Stimulated activated CD8-positive, alpha-beta memory T cell treated with anti-CD3 and anti-CD28 coated beads, Interleukin-7, amount 100 ng/mL, for 1 hour (primary cell): ENCODE results near the gene SYT6.

Experiments
- DNase-seq, 2 donors: peaks; one replicate each; pipeline ENCODE4 v3.0.0-alpha.2; 2020; ENCODE audit warnings: low read depth in 2 of 2

Gene SYT6

DNA sequence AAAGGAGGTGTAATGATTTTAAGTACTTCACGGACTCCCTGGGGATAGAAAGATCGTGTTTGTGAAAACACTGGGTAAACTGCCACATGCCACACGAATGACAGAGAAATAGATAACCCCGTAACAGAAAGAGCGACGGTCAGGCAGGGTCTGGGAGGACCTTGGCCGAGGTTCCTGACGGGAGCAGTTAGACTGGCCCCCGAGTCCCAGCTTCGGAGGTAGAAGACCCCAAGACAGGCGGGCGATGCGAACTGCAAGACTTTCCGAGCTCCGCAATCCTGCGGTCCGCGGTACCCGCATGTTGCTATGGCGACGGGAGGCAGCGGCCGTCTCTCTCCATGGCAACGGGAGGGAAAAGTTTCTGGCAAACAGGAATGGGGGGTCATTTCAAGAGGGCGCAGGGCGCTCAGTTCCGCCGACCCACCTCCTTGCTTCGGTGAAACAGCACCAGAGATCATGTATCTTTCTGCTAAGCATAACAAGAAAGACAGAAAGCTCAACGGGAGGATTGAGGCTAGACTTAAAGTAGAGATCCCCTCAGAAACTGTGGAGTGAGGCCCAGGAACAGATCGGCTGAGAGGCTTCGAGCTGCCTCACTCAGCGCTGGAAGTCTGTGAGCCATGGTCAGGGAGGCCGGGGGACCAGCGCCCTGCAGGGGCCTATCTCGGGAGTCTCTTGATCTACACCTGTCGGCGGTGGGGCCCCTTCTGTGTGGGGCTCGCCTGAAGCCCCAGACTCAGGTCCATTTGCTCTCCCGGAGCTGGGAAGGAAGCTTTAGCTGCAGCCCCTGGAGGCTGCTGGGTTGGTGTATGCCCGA is 685 bp upstream of the SYT6 start:
- DNase-seq, result no peak

DNA sequence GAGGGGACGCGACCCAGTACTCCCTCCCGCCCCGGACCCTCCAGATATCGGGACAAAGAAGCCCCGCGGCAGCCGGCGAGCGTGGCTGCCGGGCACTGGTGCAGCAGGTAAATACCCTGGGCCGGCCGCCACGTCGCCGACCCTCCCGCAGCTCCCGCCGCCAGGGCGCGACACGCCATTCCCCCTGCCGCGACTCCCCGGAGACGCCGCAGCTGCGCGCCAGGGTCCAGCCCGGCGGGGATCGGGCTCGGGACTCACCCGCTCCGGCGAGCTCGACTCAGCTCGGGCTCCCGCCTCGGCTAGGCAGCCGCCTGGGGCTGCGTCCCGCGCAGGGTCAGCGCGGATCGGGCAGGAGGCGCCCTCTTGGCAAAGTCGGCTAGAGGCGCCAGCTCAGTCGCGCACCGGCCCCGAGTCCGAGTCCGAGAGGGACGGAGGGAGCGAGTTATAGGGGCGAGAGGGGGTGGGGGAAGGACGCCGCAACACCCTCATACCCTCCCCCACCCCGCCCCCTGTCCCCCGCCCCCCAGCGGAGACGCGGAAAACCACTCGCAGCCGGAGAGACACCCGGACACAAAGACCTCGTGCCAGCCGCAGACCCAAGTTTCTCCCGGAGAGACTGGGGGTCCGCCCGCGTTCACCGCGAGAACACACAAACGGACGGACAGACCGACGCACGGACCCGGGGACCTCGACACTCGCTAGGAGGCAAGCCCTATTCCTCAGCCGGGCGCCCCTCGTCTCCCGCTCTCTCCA is 985 bp downstream of the SYT6 start:
- no peak for DNase-seq

DNA sequence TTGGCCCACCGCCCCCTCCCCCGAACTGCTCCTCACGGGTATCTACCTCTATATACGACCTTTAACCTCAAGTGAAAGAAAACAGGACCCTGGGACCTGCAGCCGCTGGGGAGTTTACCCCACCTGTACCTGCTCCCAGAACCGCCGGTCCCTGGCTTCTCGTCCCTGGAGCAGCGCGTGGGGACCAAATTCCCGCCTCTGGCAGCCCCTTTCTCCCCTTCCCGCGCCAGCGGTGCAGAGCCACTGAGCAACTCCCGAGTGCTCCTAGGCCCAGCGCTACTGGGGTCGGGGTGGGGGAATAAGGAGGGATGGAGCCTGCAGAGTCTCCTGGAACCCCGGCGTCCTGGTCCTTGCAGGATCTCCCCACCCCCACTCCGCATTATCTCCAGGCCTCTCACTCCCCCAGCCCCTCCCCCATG is 1.6 kb downstream of the SYT6 start:
- no peak for DNase-seq

DNA sequence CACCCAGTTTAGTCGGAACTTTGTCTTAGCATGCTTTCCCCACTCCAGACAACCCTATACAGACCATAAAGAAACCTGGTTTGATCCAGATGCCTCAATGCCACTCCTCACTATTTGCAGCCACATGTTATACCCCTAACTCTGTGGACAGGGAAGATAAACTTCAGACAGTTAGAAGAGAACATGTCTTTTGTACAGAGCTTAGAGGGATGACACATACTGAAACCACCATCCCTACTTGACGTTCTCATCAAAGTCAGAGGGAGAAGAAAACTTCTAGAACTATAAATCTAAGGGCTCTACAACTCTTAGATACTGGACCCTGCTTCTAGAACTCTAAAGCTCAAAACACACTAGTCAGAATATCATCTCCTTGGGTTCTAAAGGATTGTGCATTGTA is 3.7 kb downstream of the SYT6 start:
- DNase-seq, result no peak

DNA sequence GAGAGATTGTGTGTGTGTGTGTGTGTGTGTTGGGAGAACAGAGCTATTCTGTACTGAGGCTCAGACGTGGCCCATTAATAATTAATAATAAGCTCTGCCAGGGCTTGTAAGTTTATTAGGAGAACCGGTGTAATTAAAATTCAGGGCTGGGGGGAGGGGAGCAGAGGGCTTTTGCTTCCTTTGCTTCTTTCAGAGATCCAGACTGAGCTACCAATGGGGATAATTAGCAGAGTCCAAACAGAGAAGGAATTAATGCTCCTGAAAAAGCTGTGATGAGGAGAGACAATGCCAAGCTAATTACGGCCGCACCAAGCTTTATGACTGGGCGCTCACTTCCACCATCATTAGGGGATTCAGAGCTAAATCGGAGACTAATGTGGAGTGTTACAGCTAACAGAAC is 4.5 kb downstream of the SYT6 start:
- no peak for DNase-seq

DNA sequence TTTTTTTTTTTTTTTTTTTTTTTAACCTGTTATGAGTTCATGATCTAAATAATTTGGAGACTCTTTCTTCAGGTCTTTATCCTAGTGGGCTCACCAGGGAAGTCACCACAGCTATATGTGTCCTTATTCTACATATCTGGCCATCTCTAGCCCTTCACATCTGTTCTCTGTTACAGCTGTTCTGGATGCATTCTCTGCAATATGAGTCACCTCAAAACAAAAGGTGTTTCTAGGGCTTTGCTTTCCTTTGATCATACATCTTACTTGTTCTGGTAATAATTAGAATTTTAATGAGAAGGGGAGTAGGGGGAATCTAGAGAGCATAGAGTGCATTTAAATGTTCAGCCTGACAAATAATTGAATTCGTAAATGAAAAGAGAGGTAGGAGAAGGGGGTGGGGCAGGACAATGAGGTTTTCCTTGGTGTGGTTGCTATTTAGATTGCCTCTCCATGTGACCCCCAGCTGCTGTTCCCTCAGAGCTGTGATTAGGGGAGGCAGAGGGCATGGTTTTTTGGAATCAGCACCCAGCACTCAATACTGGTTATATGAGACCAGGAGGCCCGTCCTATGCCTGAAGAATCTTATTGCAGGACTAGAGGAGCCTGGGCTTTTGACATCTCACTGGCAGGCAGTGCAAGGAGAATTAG is 8.0 kb downstream of the SYT6 start:
- no peak for DNase-seq

DNA sequence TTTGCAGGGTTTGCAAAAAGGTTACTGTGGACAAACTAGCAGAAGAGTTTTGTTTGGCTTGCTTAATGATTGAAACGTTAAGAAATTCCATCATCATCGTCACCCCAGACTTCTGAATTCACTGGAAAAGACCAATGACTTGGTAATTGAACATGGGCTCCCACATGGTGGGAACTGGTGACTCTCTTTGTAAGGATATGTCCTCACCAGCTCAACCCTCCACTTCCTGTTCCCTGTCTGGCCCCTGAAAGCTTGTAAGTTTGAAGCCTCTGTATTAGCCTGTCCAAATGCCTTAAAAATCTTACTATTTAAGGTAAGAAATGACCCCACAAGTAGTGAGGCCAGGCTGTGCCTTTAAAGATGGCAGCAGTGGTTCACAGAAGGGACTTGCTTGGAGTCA is 9.7 kb downstream of the SYT6 start:
- no peak for DNase-seq

DNA sequence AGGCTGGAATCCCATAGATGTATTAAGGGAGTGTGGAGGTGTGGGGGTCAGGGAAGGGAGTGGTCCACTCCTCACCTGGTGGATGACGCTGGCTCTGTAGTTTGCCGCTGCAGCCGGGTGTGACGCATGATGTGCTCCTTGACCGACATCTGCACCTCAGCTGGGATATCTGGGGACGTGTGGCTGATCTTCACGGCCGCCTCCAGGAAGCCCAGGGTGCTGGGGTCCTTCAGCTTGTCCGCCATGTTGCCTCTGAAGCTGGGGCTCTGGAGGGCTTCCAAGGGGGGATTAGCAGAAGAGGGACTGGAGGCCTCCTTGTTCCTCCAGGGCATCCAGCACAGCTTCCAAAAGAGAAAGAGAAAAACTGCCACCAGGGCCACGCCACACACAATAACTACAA is 14.1 kb downstream of the SYT6 start:
- DNase-seq, result no peak

DNA sequence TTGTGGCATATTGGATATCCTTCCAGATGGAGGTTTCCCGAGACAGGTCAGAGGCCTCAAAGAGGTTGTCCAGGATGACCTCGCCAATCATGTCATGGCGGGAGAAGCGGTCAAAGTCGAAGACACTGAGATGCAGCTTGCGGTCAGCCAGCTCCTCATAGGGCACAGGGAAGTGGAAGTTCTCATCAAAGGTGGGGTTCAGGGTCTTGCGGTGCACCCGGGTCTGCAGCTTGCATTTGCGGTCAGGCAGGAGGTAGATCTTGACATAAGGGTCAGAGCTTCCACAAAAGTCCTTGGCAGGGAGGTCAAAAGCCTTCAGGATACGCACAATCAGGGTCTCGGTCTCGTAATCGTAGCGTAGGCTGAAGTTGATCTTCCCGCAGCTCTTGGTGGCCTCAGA is 16.2 kb downstream of the SYT6 start:
- no peak for DNase-seq

DNA sequence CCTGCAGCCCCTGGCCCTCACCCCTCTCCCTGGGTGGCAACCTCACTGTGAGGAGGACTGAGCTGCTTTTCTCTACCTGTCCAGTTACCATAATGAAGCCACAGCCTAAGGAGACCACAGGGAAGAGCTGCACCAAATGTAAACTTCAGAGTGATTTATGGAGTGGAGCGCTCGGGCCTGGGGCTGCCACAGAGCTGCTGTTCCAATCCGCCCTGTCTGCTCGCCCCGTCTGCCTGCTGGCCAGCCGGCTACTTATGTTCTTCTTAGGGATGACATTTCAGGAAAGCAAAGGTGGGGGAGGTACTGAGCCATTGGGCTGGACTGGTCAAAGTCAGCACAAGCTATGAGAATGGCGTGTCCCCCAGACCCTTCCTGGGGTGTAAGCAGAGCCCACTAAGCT is 17.9 kb downstream of the SYT6 start:
- no peak for DNase-seq

DNA sequence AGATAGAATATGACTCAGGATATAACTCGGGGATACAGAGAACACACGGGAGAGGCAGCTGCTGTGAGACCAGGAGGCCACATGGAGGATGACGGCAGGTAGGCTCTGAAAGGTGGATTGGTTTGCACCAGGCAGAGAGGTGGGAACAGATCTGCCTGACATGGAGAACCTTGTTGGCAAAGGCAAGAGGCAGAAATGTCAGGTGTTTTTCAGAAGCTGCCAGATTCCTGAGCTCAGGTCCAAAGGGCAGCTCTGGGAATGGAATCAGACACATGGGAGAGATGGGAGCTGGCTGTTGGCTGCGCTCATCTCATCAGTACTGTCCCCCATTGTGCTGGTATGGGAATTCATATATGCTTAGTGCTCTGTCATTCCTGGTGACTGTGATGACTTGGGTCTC is 19.2 kb downstream of the SYT6 start:
- no peak for DNase-seq

DNA sequence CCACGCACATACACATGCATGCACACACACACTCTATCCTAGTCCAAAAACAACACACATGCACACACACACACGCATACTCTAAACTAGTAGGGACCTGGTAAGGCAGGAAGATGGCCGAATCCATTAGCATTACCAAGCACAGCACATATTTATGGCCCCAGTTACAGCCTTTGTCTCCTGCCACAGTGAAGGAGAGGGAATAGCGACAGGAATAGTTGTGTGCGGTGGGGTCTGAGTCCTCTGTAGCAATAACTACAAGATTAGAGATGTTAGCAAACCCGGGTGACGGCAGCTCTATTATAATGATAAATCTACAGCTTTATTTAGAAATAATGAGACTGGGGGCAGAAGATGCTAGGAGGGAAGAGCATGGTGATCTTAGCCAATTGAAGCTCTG is 20.5 kb downstream of the SYT6 start:
- no peak for DNase-seq

DNA sequence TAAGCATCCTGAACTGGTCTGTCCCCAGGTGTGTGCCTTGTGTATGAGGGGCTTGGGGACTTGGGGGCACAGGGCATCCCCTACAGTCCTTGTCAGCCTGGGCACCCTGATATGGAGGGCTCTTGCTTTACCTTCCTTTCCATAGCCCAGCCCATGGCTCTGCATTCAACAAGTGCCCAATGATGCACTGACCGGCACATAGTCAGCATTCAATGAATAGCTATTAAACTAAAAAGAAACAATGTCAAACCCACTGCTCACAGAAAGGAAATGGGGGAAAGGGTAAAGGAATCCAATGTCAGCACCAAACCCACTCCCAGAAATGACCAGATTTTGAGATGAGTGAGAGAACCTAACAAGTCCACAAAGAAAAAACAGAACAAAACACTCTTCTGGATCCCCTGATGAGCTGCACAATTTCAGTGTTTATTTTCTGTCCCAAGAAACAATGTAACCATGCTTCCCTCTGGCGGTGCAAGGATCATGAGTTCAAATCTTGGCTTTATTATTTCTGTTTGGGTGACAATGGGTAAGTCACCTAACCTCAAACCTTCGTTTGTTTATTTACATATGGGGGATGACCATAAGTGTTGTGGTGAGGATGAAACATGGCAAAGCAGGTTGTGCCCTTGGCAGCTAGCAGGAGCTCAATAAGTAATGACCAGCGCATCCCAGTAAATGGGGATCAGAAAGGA is 22.0 kb downstream of the SYT6 start:
- DNase-seq, result no peak

DNA sequence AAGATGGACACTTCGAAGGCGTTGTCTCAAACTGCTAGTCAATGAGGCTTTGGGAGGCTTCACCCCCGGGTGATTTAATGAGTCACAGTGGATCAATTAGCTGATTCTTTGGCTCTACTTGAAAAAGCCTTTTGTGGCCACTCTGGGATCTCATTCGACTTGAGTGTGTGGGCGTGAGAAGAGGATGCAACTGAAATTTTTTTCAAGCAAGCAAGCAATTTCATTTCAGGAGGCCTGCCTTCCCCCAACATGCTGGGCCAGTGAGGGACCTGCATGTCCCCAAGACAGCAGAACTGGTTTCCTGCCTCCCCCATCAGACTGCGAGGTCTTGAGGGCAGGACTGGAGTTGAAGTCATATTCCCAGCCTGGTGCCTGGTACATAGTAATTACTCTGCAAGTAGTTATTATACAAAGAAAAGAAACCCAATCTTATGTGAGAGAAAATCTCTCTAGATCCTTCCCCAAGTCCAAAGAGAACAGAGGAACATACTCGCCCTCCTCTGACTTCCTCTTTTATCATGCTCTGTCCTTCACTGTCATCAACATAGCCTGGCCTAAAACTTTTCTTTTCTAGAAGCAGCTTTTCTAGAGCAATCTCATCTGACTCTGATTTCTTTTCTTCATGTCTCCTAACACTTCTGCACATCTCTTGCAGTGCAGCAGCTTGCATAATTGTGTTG is 22.7 kb downstream of the SYT6 start:
- no peak for DNase-seq

DNA sequence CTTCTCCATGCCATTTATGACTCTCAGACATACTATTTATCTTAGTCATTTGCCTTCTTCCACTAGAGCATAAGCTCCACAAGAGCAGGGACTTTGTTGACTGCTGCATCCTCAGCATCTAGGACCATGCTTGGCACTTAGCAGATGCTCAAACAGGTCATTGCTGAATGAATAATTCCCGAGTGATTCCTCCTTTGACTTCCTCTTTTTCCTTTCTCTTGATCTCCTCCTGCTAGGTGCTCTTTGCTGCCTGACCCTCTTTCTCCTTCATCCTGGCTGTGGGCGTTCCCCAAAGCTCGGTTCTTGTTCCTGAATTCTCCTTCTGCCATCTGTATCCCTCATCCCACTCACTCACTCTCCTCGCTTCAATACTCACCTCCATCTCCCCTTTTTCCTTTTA is 23.5 kb downstream of the SYT6 start:
- DNase-seq, result no peak

DNA sequence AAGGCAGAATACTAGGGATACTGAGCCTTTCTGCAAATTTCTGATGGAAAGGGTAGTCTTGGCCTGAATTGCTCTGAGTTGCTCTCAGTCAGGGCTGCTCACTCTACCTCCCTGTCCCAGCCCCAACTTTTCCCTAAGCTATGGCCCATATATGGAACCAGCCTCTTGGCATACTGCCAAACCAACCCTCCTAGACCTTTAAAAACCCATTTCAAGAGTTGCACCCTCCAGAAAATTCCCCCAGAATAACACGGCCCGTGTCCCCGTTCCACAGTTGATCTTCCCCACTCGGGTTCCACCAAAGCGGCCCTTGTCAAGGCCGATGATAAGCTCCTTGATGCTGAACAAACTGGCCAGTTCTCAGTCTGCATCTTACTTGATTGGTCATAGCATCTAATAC is 25.4 kb downstream of the SYT6 start:
- no peak for DNase-seq

DNA sequence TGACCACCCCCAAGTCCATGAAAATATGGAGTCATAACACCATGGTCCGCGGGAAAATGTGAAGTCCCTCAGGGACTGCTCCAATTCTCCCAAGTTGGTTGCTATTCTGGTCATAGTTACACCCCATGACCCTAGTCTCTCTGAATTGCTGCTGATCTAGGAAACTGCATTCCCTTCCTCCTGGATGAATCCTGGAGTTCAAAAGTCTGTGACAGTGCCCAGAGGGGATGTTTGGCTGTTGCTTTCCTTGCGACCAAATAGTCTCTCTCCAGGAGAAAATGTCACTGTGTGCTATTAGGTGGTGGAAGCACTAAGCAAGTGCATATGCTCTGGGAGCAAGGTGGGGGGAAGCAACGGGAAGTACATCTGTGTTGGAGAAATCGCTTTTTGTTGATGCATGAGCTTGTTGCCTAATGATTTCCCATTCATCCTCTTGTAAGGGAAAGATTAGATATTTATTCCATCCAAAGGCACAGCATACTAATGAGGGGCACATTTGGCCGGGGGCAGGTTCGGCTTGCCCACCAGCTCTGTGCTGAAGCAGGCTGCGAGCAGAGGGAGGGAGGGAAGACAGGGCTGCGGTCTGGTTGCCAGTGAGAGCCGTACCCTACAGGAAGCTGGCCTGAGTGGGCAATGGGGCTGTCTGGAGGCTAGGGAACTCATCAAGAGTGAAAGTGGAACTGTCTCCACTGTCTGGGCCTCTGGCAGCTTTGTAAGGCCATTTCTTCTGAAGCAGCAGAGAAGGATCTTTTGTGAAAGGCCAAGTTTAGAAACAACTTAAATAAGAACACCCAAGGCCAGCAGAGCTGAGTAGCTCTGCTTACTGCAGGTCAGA is 27.2 kb downstream of the SYT6 start:
- DNase-seq, result no peak

DNA sequence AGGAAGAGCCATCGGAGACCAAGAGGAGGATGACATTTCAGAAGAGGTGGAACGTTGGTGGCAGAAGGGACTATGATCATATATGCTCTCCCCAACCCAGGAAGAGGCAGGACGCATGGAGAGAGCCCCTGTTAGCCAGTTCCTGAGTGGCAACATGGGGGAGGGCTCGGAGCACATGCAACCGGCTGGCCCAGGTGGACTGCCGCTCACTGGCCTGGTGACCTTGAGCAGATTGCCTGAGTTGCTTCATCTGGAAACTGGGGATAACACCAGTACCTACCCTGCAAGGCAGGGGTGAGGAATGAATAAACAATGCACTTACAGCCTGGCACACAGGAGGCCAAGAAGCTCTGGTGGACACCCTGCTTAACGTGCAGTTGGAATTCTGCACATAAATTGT is 29.0 kb downstream of the SYT6 start:
- DNase-seq, result no peak

DNA sequence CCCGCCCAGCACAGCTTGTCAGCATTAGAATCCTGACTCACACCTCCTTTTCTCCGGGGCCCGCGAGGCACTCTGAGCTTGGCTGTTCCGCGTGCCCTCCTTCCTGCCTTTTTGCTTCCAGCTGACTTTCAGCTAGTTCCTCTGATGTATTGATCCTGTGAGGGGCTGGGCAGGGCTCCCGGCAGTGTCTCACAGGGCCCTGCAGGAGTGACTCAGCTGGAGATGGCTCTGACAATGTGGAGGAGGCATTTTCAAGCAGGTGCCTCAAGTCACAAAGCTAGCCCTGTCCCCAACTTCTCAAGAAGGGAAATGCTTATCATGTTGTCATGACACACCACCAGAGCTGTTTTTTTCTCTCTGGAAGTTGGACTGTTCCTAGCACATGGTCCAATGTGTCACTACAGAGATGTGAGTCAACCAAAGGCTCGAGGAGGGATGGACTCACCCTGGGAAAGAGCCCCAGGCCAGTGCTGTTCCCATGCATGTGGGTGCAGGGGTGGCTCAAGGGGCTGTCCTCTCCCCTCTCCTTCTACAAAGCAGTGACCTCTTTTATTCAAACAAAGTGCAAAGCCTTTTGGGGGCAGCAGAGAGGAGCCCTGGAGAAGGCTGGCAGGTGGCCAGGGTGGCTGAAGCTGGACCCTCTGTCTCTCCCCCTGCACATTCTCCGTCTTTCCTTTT is 30.6 kb downstream of the SYT6 start:
- DNase-seq, result no peak

DNA sequence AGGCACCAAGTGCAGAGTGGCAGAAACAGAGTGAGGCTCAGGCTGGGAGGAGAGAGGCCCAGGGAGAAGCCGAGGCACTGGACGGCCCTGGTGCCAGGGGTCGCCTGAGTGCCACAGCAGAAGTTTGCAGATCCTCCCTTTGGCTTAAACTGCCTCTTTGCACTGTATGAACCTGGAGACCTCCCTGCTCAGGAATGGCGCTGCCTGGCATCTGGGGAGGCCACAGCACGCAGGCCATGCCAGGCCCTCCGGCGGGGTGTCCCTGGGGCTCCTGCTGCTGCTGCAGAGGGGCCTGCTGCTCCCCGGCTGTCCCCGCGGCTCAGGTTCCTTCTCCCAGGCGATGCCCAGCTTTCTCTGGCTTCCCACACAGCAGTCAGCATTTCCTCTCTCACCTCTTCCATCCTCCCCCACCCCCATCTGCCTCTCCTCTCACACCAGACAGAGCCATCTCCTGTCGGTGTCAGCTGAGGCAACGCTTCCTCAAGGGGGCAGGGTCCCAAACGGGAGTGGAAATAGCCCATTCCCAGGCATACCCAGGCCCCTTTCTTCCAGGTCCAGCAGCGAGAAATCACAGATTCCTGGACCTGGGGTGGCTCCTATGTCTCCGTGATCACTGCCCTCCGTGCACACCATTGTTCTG is 35.2 kb downstream of the SYT6 start:
- DNase-seq, result no peak
